ENCODE data around the gene CACNB4. TPM values are rescaled to one million over a fixed set of nuclear protein-coding genes. Genes with fewer than 3 reads are reported as not detected.
A peak's percentile ranks its signal among the peaks of the same experiment; 100 is the strongest.

The CACNB4 gene
- total RNA-seq, 1 donor from 2014 or later, result 4.9 TPM

DNA sequence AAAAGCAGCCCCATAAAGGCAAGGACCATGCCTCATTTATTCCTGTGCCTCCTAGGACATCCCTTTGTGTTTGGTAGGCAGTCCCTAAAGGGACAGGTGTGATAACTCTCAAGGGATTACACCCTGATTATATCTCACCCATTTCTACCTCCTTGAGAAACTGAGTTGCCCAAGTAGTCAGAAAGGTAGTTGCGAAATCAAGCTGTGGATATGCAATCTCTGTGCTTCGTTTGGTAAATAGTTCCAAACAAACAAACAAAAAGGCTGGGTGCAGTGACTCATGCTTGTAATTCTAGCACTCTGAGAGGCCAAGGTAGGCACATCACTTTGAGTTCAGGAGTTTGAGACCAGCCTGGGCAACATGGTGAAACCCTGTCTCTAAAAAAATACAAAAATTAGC is 170.5 kb downstream of the CACNB4 start:
- DNase-seq (ENCODE audit: extremely low spot score in 2 of 2), result no peak
- no peaks in the 10 kb centered on the region for H3K9me3 ChIP-seq
- no peaks in the 10 kb centered on the region for H3K36me3 ChIP-seq
- intact Hi-C loops (cut with DNase I), result no loop called here
- TF ChIP-seq POLR2A (IDR thresholded peaks at IDR 0.05) (no peak), POLR2AphosphoS5 (IDR thresholded peaks at IDR 0.05; ENCODE audit: insufficient read depth in 1 of 2, low read depth in 1 of 2) (peak in 1 of 2 donors; percentile 41)
- H3K27me3 ChIP-seq, result no peaks in the 10 kb centered on the region
- peaks cover 2% of the 10 kb centered on the region for H3K4me1 ChIP-seq
- no peak overlapping the region for H3K4me3 ChIP-seq
- no peak overlapping the region for H3K27ac ChIP-seq

DNA sequence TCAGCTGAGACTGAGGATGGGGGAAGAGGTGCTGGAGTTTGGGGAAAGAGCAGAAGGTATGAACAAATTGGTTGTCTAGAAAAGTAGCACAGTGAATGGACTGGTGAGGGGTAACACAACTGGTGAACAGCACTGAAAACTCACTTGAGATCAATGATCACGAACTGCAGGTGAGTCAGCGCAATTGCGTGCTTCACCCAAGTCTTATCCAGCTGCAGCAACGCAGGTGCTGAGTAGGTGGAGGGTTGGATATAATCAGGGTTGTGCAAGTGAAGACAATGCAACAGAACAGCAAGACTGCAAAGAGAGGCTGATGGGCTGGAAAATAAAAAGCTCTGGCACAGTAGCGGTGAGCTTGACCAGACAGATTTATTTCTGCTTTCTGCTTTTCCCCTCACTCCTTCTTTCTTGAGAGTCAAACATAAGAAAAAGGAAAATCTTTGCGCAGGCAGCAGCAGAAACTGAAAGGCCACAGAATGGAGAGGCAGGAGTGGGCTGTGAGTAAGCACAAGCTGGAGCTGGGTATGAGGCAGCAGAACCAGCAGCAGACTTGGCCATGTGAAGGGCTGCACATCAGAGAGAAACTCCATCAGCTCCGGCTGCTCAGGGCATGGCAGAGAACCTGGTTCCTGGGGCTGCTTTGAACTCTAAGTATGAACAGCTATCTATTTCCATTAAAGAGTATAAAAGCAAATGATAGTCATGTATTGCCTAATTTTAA is 171.2 kb downstream of the CACNB4 start:
- Histone ChIP-seq H3K4me1 (peaks cover 7% of the 10 kb centered on the region), H3K36me3 (no peaks in the 10 kb centered on the region), H3K4me3 (no peak overlapping the region), H3K27ac (no peak overlapping the region), H3K9me3 (no peaks in the 10 kb centered on the region), H3K27me3 (no peaks in the 10 kb centered on the region)
- intact Hi-C loops (cut with DNase I), result no loop called here
- TF ChIP-seq, protein P1, sequence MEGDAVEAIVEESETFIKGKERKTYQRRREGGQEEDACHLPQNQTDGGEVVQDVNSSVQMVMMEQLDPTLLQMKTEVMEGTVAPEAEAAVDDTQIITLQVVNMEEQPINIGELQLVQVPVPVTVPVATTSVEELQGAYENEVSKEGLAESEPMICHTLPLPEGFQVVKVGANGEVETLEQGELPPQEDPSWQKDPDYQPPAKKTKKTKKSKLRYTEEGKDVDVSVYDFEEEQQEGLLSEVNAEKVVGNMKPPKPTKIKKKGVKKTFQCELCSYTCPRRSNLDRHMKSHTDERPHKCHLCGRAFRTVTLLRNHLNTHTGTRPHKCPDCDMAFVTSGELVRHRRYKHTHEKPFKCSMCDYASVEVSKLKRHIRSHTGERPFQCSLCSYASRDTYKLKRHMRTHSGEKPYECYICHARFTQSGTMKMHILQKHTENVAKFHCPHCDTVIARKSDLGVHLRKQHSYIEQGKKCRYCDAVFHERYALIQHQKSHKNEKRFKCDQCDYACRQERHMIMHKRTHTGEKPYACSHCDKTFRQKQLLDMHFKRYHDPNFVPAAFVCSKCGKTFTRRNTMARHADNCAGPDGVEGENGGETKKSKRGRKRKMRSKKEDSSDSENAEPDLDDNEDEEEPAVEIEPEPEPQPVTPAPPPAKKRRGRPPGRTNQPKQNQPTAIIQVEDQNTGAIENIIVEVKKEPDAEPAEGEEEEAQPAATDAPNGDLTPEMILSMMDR (IDR thresholded peaks at IDR 0.05), result no peak
- TF ChIP-seq POLR2AphosphoS5 (IDR thresholded peaks at IDR 0.05; ENCODE audit: insufficient read depth in 1 of 2, low read depth in 1 of 2) (no peak), POLR2A (IDR thresholded peaks at IDR 0.05) (no peak)
- no peak for DNase-seq (ENCODE audit: extremely low spot score in 2 of 2)

DNA sequence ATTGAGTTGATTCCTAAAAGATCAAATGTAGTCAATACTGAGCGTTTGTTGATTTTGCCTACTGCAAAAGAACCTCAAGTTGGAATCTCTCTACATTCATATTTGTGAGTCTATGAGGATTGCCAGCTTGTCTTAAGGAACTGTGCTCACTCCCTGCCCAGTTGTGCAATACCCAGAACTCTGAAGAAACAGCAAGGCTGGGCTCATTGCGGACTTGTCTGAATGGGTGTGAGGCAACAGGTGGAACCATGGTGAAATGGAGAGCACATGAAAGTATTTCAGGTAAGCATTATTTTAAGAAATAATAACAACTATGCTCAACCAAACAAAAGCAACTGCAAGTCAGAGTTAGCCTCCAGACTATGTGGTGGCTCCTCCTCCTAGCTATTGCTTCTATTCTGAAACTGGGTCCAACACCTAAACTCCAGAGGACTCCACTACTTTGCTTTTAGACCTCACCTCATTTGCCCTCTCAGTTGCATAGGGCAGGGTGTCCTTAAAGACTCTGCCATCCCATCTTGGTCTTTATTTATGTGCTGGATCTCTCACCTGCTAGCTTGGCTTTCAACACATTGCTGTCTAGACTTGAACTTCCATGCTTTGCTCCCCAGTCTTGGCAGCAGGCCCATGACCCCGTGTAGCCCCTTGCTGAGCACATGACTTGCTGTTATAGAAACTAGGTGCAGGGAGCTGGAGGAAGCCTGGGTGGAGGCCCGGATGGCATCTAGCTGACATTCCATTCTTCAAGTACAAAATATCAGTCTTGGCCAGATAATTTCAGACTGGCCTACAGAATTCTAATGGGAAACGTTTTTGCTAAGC is 175.8 kb downstream of the CACNB4 start:
- Histone ChIP-seq H3K4me3 (no peak overlapping the region), H3K36me3 (no peaks in the 10 kb centered on the region), H3K9me3 (no peaks in the 10 kb centered on the region), H3K4me1 (peaks cover 7% of the 10 kb centered on the region), H3K27ac (no peak overlapping the region), H3K27me3 (no peaks in the 10 kb centered on the region)
- intact Hi-C loops (cut with DNase I), result no loop called here
- no peak for DNase-seq (ENCODE audit: extremely low spot score in 2 of 2)
- no peak for TF ChIP-seq POLR2A (IDR thresholded peaks at IDR 0.05)
- TF ChIP-seq, protein P1 (IDR thresholded peaks at IDR 0.05), result no peak
- peak in 1 of 2 donors; percentile 21 for TF ChIP-seq POLR2AphosphoS5 (IDR thresholded peaks at IDR 0.05; ENCODE audit: insufficient read depth in 1 of 2, low read depth in 1 of 2)

DNA sequence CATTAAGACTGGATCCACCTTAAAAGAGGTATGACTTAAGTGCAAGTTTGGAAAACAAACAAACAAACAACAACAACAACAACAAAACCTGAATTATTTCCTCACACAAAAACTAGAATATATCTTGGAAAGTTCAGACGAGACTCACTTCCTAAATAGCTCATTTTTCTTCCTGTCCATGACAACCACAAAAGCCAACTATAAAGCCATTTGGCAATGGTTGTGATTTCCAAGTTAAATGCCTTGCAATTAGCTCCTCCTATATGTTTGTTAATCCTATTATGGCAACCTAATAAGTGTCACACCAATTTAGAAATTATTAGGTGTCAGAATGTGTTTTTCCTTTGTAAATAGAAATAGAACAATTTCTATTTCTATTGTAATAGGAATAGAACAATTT is 179.1 kb downstream of the CACNB4 start:
- no peaks in the 10 kb centered on the region for H3K36me3 ChIP-seq
- no peak overlapping the region for H3K27ac ChIP-seq
- H3K9me3 ChIP-seq, result no peaks in the 10 kb centered on the region
- no peak for DNase-seq (ENCODE audit: extremely low spot score in 2 of 2)
- no peaks in the 10 kb centered on the region for H3K27me3 ChIP-seq
- TF ChIP-seq POLR2AphosphoS5 (IDR thresholded peaks at IDR 0.05; ENCODE audit: insufficient read depth in 1 of 2, low read depth in 1 of 2) (no peak), POLR2A (IDR thresholded peaks at IDR 0.05) (no peak)
- TF ChIP-seq, protein P1 (IDR thresholded peaks at IDR 0.05), result no peak
- peaks cover 7% of the 10 kb centered on the region for H3K4me1 ChIP-seq
- intact Hi-C loops (cut with DNase I), result no loop called here
- no peak overlapping the region for H3K4me3 ChIP-seq

DNA sequence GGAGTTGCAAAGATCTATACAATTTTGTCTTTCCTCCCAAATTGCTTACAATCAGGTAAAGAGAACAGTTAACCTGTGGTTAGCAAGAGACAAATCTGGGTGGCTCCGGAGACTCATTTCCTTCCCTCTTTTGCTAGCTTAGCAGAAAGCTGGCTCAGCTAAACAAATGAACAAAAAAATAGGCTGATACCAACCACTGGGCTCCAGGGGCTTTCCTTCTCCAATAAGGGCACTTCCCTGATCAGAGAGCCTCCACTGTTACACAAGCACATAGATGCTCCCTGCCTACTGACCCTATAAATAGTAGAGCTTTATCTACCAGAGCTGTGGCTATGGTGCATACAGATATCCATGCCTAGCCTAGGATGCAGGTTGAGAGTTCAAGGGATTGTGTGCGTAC is 180.5 kb downstream of the CACNB4 start:
- no peak for TF ChIP-seq POLR2A (IDR thresholded peaks at IDR 0.05)
- TF ChIP-seq POLR2AphosphoS5 (IDR thresholded peaks at IDR 0.05; ENCODE audit: insufficient read depth in 1 of 2, low read depth in 1 of 2), result no peak
- TF ChIP-seq, protein P1 (IDR thresholded peaks at IDR 0.05), result no peak
- DNase-seq (ENCODE audit: extremely low spot score in 2 of 2), result no peak
- Histone ChIP-seq H3K27me3 (no peaks in the 10 kb centered on the region), H3K9me3 (no peaks in the 10 kb centered on the region), H3K27ac (no peak overlapping the region), H3K36me3 (no peaks in the 10 kb centered on the region), H3K4me3 (no peak overlapping the region), H3K4me1 (peaks cover 4% of the 10 kb centered on the region)
- intact Hi-C loops (cut with DNase I), result no loop called here
